ENCODE measurements around the gene SCD5. TPM values are rescaled to one million over a fixed set of nuclear protein-coding genes. Genes with fewer than 3 reads are reported as not detected.

The SCD5 gene
- total RNA-seq, 2 donors from 2014 or later: 0.52 to 1.9 TPM

GRCh38 chr4:82611982-82612381, 186.6 kb downstream of the SCD5 start:
- H3K36me3 Mint-ChIP-seq: no peaks in the 10 kb centered on the region
- ATAC-seq (no peak), DNase-seq (ENCODE audit: low spot score in 2 of 2) (no peak)
- H3K9me3 Mint-ChIP-seq: no peaks in the 10 kb centered on the region
- H3K27ac Mint-ChIP-seq: no peak overlapping the region

GRCh38 chr4:82611527-82611926, 187.1 kb downstream of the SCD5 start:
- Mint-ChIP-seq H3K9me3 (no peaks in the 10 kb centered on the region), H3K36me3 (no peaks in the 10 kb centered on the region), H3K27ac (no peak overlapping the region)
- DNase-seq (ENCODE audit: low spot score in 2 of 2) (no peak), ATAC-seq (no peak)

- no peaks in the 10 kb centered on the region for H3K36me3 Mint-ChIP-seq
- DNase-seq (ENCODE audit: low spot score in 2 of 2) (no peak), ATAC-seq (no peak)
- no peak overlapping the region for H3K27ac Mint-ChIP-seq
- no peaks in the 10 kb centered on the region for H3K9me3 Mint-ChIP-seq
Observed at GRCh38 chr4:82610041-82610440, 188.6 kb downstream of the SCD5 start.

GRCh38 chr4:82606622-82607021, 192.0 kb downstream of the SCD5 start:
- no peak for ATAC-seq
- Mint-ChIP-seq H3K36me3 (no peaks in the 10 kb centered on the region), H3K27ac (no peak overlapping the region), H3K9me3 (no peaks in the 10 kb centered on the region)
- no peak for DNase-seq (ENCODE audit: low spot score in 2 of 2)

GRCh38 chr4:82604522-82604921, 194.1 kb downstream of the SCD5 start:
- no peak for ATAC-seq
- Mint-ChIP-seq H3K27ac (no peak overlapping the region), H3K36me3 (no peaks in the 10 kb centered on the region), H3K9me3 (no peaks in the 10 kb centered on the region)
- DNase-seq (ENCODE audit: low spot score in 2 of 2): no peak

- Mint-ChIP-seq H3K27ac (no peak overlapping the region), H3K9me3 (no peaks in the 10 kb centered on the region), H3K36me3 (no peaks in the 10 kb centered on the region)
- DNase-seq (ENCODE audit: low spot score in 2 of 2): no peak
- ATAC-seq: no peak
Observed at GRCh38 chr4:82601242-82602015, 197.2 kb downstream of the SCD5 start.

GRCh38 chr4:82599336-82599735, 199.3 kb downstream of the SCD5 start:
- Mint-ChIP-seq H3K9me3 (no peaks in the 10 kb centered on the region), H3K27ac (no peak overlapping the region), H3K36me3 (no peaks in the 10 kb centered on the region)
- DNase-seq (ENCODE audit: low spot score in 2 of 2): no peak
- no peak for ATAC-seq

GRCh38 chr4:82594456-82594855, 204.1 kb downstream of the SCD5 start:
- H3K27ac Mint-ChIP-seq: no peak overlapping the region
- no peaks in the 10 kb centered on the region for H3K9me3 Mint-ChIP-seq
- no peak for DNase-seq (ENCODE audit: low spot score in 2 of 2)
- no peaks in the 10 kb centered on the region for H3K36me3 Mint-ChIP-seq
- ATAC-seq: no peak

- ATAC-seq (no peak), DNase-seq (ENCODE audit: low spot score in 2 of 2) (no peak)
- Mint-ChIP-seq H3K9me3 (no peaks in the 10 kb centered on the region), H3K36me3 (no peaks in the 10 kb centered on the region), H3K27ac (no peak overlapping the region)
Observed at GRCh38 chr4:82593411-82593810, 205.2 kb downstream of the SCD5 start.

- ATAC-seq (no peak), DNase-seq (ENCODE audit: low spot score in 2 of 2) (no peak)
- no peaks in the 10 kb centered on the region for H3K36me3 Mint-ChIP-seq
- H3K9me3 Mint-ChIP-seq: no peaks in the 10 kb centered on the region
- no peak overlapping the region for H3K27ac Mint-ChIP-seq
Observed at GRCh38 chr4:82592639-82593038, 206.0 kb downstream of the SCD5 start.

- no peak overlapping the region for H3K27ac Mint-ChIP-seq
- no peak for DNase-seq (ENCODE audit: low spot score in 2 of 2)
- no peak for ATAC-seq
- H3K9me3 Mint-ChIP-seq: no peaks in the 10 kb centered on the region
- no peaks in the 10 kb centered on the region for H3K36me3 Mint-ChIP-seq
Observed at GRCh38 chr4:82591592-82591991, 207.0 kb downstream of the SCD5 start.

GRCh38 chr4:82589756-82590155, 208.8 kb downstream of the SCD5 start:
- Mint-ChIP-seq H3K36me3 (no peaks in the 10 kb centered on the region), H3K27ac (no peak overlapping the region), H3K9me3 (no peaks in the 10 kb centered on the region)
- no peak for ATAC-seq
- DNase-seq (ENCODE audit: low spot score in 2 of 2): no peak

- no peak for ATAC-seq
- DNase-seq (ENCODE audit: low spot score in 2 of 2): no peak
Observed at GRCh38 chr4:82588771-82589270, 209.8 kb downstream of the SCD5 start.

GRCh38 chr4:82587826-82588540, 210.6 kb downstream of the SCD5 start:
- H3K9me3 Mint-ChIP-seq: no peaks in the 10 kb centered on the region
- DNase-seq (ENCODE audit: low spot score in 2 of 2) (no peak), ATAC-seq (no peak)
- H3K27ac Mint-ChIP-seq: no peak overlapping the region
- H3K36me3 Mint-ChIP-seq: no peaks in the 10 kb centered on the region

More at GRCh38 chr4:82588771-82589270, 209.8 kb downstream of the SCD5 start:
- no peak overlapping the region for H3K27ac Mint-ChIP-seq
- H3K9me3 Mint-ChIP-seq: no peaks in the 10 kb centered on the region
- H3K36me3 Mint-ChIP-seq: no peaks in the 10 kb centered on the region

GRCh38 chr4:82585690-82586435, 212.7 kb downstream of the SCD5 start:
- Mint-ChIP-seq H3K27ac (no peak overlapping the region), H3K36me3 (no peaks in the 10 kb centered on the region), H3K9me3 (no peaks in the 10 kb centered on the region)
- ATAC-seq (no peak), DNase-seq (ENCODE audit: low spot score in 2 of 2) (no peak)

GRCh38 chr4:82584931-82585330, 213.7 kb downstream of the SCD5 start:
- H3K36me3 Mint-ChIP-seq: no peaks in the 10 kb centered on the region
- no peak overlapping the region for H3K27ac Mint-ChIP-seq
- no peak for ATAC-seq
- no peaks in the 10 kb centered on the region for H3K9me3 Mint-ChIP-seq
- no peak for DNase-seq (ENCODE audit: low spot score in 2 of 2)

- no peaks in the 10 kb centered on the region for H3K9me3 Mint-ChIP-seq
- no peak overlapping the region for H3K27ac Mint-ChIP-seq
- no peaks in the 10 kb centered on the region for H3K36me3 Mint-ChIP-seq
- DNase-seq (ENCODE audit: low spot score in 2 of 2) (no peak), ATAC-seq (no peak)
Observed at GRCh38 chr4:82583897-82584587, 214.6 kb downstream of the SCD5 start.
